ENCODE measurements around the gene CCND1. TPM values are rescaled to one million over a fixed set of nuclear protein-coding genes. Genes with fewer than 3 reads are reported as not detected.

CCND1 gene
- total and polyA plus RNA-seq, 4 donors = 59.0 to 226 (median 63.5) TPM

DNA sequence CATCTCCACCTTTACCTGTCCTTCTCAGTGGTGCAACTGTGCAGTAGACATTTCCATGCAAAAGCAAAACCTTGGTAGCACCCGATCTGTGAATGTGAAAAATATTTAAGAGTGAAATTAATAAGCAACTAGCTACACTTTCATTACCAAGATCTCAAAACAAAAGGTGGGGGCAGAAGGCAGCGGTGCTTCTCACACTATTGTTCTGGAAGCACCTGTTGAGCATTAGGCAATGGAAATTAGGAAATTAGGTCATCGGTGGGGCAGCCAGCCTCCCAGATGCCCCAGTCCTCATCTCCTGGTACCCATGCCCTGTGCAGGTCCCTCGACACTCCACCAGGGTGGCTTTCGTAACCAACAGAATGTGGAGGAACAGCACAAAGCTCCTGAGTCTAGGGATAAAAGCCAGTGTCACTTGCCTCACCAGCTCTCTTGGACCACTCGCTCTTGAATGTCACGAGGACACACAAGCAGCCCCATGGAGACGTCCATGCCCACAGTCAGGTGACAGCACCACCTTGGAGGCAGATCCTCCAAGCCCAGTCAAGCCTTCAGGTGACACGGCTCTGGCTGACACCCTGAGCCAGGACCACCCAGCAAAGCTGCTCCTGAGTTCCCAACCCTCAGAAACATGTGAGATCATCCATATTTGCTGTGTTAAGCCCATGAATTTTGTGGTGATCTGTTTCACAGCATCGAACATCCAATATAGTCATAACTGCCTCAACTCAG lies 30.9 kb downstream of the CCND1 start:
- Histone ChIP-seq H3K4me1 (ENCODE audit: control insufficient read depth, insufficient read depth, low read length) (peaks cover 31% of the 10 kb centered on the region), H3K27ac (ENCODE audit: low read depth, low read length) (no peak overlapping the region), H3K27me3 (ENCODE audit: control insufficient read depth, insufficient read depth, low read length) (no peaks in the 10 kb centered on the region), H3K9me3 (ENCODE audit: control insufficient read depth, insufficient read depth, low read length) (no peaks in the 10 kb centered on the region), H3K36me3 (ENCODE audit: control insufficient read depth, insufficient read depth, low read length) (peaks cover 45% of the 10 kb centered on the region), H3K4me3 (ENCODE audit: low read depth, low read length) (no peak overlapping the region)
- DNase-seq (ENCODE audit: low read depth in 4 of 6, low spot score in 6 of 6) = no peak
- 95% methylated on average over 7 of the region's 10 CpGs for WGBS (ENCODE audit: insufficient coverage)

DNA sequence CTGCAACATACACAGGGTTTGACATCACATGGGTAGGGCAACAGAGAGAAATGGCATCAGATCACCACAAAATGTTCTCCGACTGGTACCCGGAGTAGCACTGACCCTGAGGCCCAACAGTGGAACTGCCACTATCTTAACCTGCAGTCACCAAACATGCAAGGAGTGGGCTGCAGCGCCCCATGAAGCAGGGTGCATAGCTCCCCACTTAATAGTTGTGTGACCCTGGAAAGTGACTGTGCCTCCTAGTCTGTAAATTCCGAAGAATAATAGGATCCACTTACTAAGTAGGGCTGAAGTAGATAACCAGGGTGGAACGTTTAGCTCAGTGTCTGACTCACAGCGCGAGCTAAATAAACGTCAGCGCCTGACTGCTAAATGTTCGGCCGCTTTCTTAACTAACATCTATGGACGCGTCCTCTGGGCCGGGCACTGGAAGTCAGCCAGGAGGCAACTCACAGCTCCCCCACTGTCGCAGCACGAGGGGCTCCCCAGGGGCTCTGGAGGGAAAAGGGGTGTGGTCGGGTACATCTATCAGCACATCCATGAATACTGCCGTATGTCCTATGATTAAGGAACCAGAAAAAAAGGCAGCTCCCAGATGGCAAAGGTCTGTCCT lies 33.4 kb downstream of the CCND1 start:
- WGBS (ENCODE audit: insufficient coverage) = 42% methylated on average over 8 of the region's 18 CpGs
- Histone ChIP-seq H3K9me3 (ENCODE audit: control insufficient read depth, insufficient read depth, low read length) (no peaks in the 10 kb centered on the region), H3K4me3 (ENCODE audit: low read depth, low read length) (peak overlapping the region; percentile 92), H3K36me3 (ENCODE audit: control insufficient read depth, insufficient read depth, low read length) (peaks cover 23% of the 10 kb centered on the region), H3K4me1 (ENCODE audit: control insufficient read depth, insufficient read depth, low read length) (peaks cover 31% of the 10 kb centered on the region), H3K27me3 (ENCODE audit: control insufficient read depth, insufficient read depth, low read length) (no peaks in the 10 kb centered on the region), H3K27ac (ENCODE audit: low read depth, low read length) (no peak overlapping the region)
- peak in 1 of 6 donors; percentile 7 for DNase-seq (ENCODE audit: low read depth in 4 of 6, low spot score in 6 of 6)

DNA sequence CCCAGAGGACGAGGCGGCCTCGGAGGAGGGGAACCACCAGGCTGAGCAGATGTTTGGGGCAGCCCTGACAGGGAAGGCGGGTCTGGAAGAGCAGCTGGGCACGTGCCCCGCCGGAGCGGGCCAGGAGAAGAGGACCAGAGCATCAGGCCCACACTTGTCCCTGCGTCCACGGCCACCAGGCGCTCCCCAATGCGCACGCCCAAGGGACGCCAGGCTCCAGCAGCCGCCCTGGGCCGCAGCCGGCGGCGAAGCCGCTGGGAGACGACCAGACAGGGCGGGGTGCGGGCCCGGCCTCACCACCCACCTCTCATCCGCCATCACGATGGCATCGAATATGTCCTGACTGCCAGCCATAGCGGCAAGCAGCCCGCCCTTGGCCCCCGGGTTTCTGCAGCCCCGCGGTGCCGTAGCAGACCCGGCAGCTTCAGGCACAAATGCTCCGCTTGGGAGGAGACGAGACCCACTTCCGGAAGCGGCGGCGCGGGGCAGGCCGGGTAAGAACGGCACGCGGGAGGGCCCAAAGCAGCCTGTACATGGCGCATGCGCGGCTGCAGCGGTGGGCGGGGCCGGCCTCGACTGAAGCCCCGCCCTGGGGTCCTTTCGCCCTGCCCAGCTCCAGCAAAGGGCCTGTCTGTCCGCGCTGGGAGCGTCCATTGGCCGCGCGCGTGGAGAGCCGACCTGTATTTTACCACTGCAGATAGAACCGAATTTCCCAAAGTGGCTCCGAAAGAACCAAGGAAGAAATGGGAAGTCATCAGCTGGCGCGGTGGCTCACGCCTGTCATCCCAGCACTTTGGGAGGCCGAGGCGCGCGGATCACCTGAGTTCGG lies 34.1 kb downstream of the CCND1 start, which contains the start of gene LTO1:
Gene LTO1 (minus strand): TSS at position 468 of the 829 bp plus-strand sequence. CDS start 114 bp downstream, at position 354.
- peaks cover 16% of the 10 kb centered on the region for H3K36me3 ChIP-seq (ENCODE audit: control insufficient read depth, insufficient read depth, low read length)
- peak within 1 kb of the TSS; percentile 33 for H3K27ac ChIP-seq (ENCODE audit: low read depth, low read length)
- H3K27me3 ChIP-seq (ENCODE audit: control insufficient read depth, insufficient read depth, low read length) = no peaks in the 10 kb centered on the region
- WGBS (ENCODE audit: insufficient coverage) = 4% methylated on average over 72 of the region's 72 CpGs
- peaks cover 26% of the 10 kb centered on the region for H3K4me1 ChIP-seq (ENCODE audit: control insufficient read depth, insufficient read depth, low read length)
- peak; percentile 86 to 99 (median 94) for DNase-seq (ENCODE audit: low read depth in 4 of 6, low spot score in 6 of 6)
- H3K9me3 ChIP-seq (ENCODE audit: control insufficient read depth, insufficient read depth, low read length) = no peaks in the 10 kb centered on the region
- peak within 1 kb of the TSS; percentile 92 for H3K4me3 ChIP-seq (ENCODE audit: low read depth, low read length)

DNA sequence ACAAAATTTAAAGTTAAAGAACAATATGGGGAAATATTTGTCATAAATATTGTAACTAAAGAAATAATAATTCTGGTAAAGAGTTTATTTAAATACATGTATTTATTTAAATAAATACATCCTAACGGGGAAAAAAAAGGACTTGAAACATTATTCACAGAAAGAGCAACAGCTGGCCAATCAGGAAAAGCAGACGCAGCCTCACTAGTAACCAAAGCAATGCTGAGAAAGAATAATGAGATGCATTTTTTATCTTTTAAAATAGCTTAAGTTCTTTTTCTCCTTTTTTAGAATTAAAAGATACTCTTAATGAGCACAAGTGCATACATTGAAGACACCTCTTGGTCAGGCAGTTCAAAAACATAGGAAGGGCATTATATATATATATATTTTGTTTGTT lies 36.8 kb downstream of the CCND1 start:
- no peaks in the 10 kb centered on the region for H3K27me3 ChIP-seq (ENCODE audit: control insufficient read depth, insufficient read depth, low read length)
- no peak overlapping the region for H3K4me3 ChIP-seq (ENCODE audit: low read depth, low read length)
- no peak overlapping the region for H3K27ac ChIP-seq (ENCODE audit: low read depth, low read length)
- H3K36me3 ChIP-seq (ENCODE audit: control insufficient read depth, insufficient read depth, low read length) = peaks cover 1% of the 10 kb centered on the region
- no CpG with 5 or more reads among the region's 2 CpGs for WGBS (ENCODE audit: insufficient coverage)
- H3K9me3 ChIP-seq (ENCODE audit: control insufficient read depth, insufficient read depth, low read length) = no peaks in the 10 kb centered on the region
- no peak for DNase-seq (ENCODE audit: low read depth in 4 of 6, low spot score in 6 of 6)
- peaks cover 19% of the 10 kb centered on the region for H3K4me1 ChIP-seq (ENCODE audit: control insufficient read depth, insufficient read depth, low read length)

DNA sequence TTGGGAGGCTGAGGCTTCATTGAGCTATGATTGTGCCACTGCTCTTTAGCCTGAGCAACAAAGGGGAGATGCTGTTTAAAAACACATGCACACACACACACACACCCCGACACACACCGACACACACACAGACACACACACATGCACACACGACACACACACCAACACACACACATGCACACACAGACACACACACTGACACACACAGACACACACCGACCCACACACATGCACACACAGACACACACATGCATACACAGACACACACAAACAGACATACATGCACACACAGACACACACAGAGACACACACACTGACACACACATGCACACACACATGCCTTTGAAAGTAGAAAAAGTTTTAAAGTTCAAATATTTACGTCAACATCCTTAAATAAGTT lies 39.7 kb downstream of the CCND1 start:
- no peak for DNase-seq (ENCODE audit: low read depth in 4 of 6, low spot score in 6 of 6)
- Histone ChIP-seq H3K36me3 (ENCODE audit: control insufficient read depth, insufficient read depth, low read length) (no peaks in the 10 kb centered on the region), H3K4me1 (ENCODE audit: control insufficient read depth, insufficient read depth, low read length) (peaks cover 4% of the 10 kb centered on the region), H3K27ac (ENCODE audit: low read depth, low read length) (no peak overlapping the region), H3K4me3 (ENCODE audit: low read depth, low read length) (no peak overlapping the region), H3K9me3 (ENCODE audit: control insufficient read depth, insufficient read depth, low read length) (no peaks in the 10 kb centered on the region), H3K27me3 (ENCODE audit: control insufficient read depth, insufficient read depth, low read length) (peaks cover 2% of the 10 kb centered on the region)
- WGBS (ENCODE audit: insufficient coverage) = 89% methylated on average over 4 of the region's 5 CpGs

DNA sequence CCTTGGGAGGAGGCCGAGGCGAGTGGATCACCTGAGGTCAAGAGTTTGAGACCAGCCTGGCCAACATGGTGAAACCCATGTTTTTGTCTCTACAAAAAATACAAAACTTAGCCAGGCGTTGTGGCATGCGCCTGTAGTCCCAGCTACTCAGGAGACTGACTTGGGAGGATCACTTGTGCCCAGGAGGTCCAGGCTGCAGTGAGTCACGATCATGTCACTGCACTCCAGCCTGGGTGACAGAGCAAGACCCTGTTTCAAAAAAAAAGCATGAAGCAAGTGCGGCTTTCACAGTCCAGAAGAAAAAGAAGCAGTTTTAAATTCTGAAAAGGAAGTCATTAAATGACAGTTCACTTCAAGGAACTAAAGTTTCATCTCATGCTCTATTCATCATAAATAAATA lies 41.3 kb downstream of the CCND1 start:
- Histone ChIP-seq H3K9me3 (ENCODE audit: control insufficient read depth, insufficient read depth, low read length) (no peaks in the 10 kb centered on the region), H3K4me1 (ENCODE audit: control insufficient read depth, insufficient read depth, low read length) (peaks cover 3% of the 10 kb centered on the region), H3K27ac (ENCODE audit: low read depth, low read length) (no peak overlapping the region), H3K27me3 (ENCODE audit: control insufficient read depth, insufficient read depth, low read length) (peaks cover 8% of the 10 kb centered on the region), H3K36me3 (ENCODE audit: control insufficient read depth, insufficient read depth, low read length) (no peaks in the 10 kb centered on the region), H3K4me3 (ENCODE audit: low read depth, low read length) (no peak overlapping the region)
- 89% methylated on average over 5 of the region's 6 CpGs for WGBS (ENCODE audit: insufficient coverage)
- DNase-seq (ENCODE audit: low read depth in 4 of 6, low spot score in 6 of 6) = no peak

DNA sequence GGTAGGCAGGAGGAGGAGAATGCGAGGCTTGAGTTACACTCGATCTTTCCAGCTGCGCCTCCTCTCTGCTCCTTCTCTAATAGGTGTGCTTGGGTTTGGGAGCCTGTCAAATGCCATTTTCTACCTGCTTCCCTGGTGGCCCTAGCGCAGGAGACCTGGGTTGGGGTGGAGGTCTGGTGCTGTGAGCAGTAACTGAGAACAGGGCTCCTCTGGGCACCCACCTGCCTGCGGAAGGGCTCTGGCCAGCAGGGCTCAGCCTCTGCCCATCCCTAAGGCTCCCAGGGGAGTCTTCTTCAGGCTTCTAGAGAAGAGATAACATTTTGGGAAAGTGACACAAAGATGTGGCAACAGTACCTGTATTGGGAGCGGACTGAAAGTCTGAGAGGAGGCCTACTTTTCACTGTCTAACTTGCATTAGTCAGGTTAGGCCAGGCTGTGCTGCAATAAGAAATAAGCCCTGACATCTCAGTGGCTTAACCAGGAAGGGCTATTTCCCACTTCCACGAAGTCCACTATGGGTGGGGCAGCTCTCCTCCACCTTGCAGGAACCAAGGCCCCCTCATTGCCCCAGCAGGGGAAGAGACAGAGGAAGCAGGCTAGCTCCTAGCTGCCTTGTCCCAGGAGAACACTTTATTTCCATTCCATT lies 41.8 kb downstream of the CCND1 start:
- no peak for DNase-seq (ENCODE audit: low read depth in 4 of 6, low spot score in 6 of 6)
- H3K27me3 ChIP-seq (ENCODE audit: control insufficient read depth, insufficient read depth, low read length) = peaks cover 8% of the 10 kb centered on the region
- no peak overlapping the region for H3K27ac ChIP-seq (ENCODE audit: low read depth, low read length)
- H3K4me1 ChIP-seq (ENCODE audit: control insufficient read depth, insufficient read depth, low read length) = peaks cover 3% of the 10 kb centered on the region
- H3K4me3 ChIP-seq (ENCODE audit: low read depth, low read length) = no peak overlapping the region
- no peaks in the 10 kb centered on the region for H3K36me3 ChIP-seq (ENCODE audit: control insufficient read depth, insufficient read depth, low read length)
- H3K9me3 ChIP-seq (ENCODE audit: control insufficient read depth, insufficient read depth, low read length) = no peaks in the 10 kb centered on the region
- WGBS (ENCODE audit: insufficient coverage) = 100% methylated on average over 2 of the region's 7 CpGs

DNA sequence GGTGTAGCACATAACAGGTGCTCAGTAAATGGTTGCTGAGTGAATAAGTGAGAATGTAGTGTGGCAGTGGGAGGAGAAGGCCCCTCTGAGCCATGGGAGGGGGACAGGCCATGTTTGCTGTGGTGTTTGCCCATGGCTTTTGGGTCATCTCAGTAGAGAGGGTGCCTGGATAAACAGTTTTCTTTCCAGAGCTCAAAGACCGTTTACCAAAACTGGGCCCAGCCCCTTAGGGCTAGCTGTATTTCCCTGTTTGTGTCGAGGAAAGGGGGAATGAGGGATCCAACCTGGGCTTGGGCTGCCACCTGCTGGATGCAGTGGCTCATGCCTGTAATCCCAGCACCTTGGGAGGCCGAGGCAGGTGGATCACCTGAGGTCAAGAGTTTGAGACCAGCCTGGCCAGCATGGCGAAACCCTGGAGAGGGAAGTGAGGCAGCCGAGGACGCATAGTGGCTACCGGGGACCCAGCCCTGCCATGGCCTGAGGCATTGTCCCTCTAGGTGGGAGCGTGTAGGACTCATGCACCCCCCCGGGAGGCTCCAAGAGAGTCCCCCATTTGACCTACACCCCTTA lies 42.9 kb downstream of the CCND1 start:
- no peak overlapping the region for H3K27ac ChIP-seq (ENCODE audit: low read depth, low read length)
- no peaks in the 10 kb centered on the region for H3K9me3 ChIP-seq (ENCODE audit: control insufficient read depth, insufficient read depth, low read length)
- H3K27me3 ChIP-seq (ENCODE audit: control insufficient read depth, insufficient read depth, low read length) = peaks cover 8% of the 10 kb centered on the region
- H3K4me1 ChIP-seq (ENCODE audit: control insufficient read depth, insufficient read depth, low read length) = peaks cover 3% of the 10 kb centered on the region
- no peaks in the 10 kb centered on the region for H3K36me3 ChIP-seq (ENCODE audit: control insufficient read depth, insufficient read depth, low read length)
- WGBS (ENCODE audit: insufficient coverage) = 70% methylated on average over 8 of the region's 9 CpGs
- H3K4me3 ChIP-seq (ENCODE audit: low read depth, low read length) = no peak overlapping the region
- DNase-seq (ENCODE audit: low read depth in 4 of 6, low spot score in 6 of 6) = no peak

DNA sequence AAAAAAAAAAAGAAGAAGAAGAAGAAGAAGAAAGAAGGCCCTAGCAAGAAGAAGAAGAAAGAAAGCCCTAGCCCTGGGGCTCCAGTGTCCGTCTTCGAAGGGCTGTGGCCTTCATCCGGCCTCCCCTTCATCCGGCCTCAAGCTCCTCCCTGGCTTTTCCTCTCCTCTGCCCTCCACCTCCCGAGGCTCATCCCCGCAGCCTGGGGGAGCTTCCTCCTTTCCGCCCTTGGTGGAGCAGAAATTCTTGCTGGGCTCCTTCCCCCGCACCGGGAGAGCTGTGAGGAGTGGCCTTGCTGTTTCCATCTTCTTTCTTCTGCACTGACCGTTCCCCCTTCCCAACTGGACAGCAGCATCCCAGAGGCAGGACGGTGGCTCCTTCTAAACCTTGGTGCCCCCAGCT lies 43.7 kb downstream of the CCND1 start:
- H3K27ac ChIP-seq (ENCODE audit: low read depth, low read length) = no peak overlapping the region
- 73% methylated on average over 5 of the region's 11 CpGs for WGBS (ENCODE audit: insufficient coverage)
- H3K27me3 ChIP-seq (ENCODE audit: control insufficient read depth, insufficient read depth, low read length) = peaks cover 8% of the 10 kb centered on the region
- H3K9me3 ChIP-seq (ENCODE audit: control insufficient read depth, insufficient read depth, low read length) = no peaks in the 10 kb centered on the region
- DNase-seq (ENCODE audit: low read depth in 4 of 6, low spot score in 6 of 6) = no peak
- no peaks in the 10 kb centered on the region for H3K36me3 ChIP-seq (ENCODE audit: control insufficient read depth, insufficient read depth, low read length)
- peaks cover 3% of the 10 kb centered on the region for H3K4me1 ChIP-seq (ENCODE audit: control insufficient read depth, insufficient read depth, low read length)
- H3K4me3 ChIP-seq (ENCODE audit: low read depth, low read length) = no peak overlapping the region
